ENCODE results near the gene OR4D11. TPM values are rescaled to one million over a fixed set of nuclear protein-coding genes. Genes with fewer than 3 reads are reported as not detected.
A peak's percentile ranks its signal among the peaks of the same experiment; 100 is the strongest.

OR4D11 gene
- total RNA-seq, 6 experiments from 2014 or later = not detected

GRCh38 chr11:59550842-59551658, 47.7 kb downstream of the OR4D11 start:
- intact Hi-C loops (cut with DNase I) = no loop called here
- Histone ChIP-seq H3K27ac (peak overlapping the region; percentile 4 to 65 (median 30)), H3K4me3 (peak overlapping the region; percentile 26 to 52 (median 51)), H3K4me1 (peaks cover 0 to 5% (median 0%) of the 10 kb centered on the region in 4 donors), H3K9me3 (no peaks in the 10 kb centered on the region), H3K36me3 (no peaks in the 10 kb centered on the region), H3K27me3 (no peaks in the 10 kb centered on the region)
- DNase-seq (peak; percentile 64 to 75 (median 70)), ATAC-seq (peak; percentile 75 to 78 (median 76))
- no peak for TF ChIP-seq POLR2A (IDR thresholded peaks at IDR 0.05)
- no peak for TF ChIP-seq CTCF (IDR thresholded peaks at IDR 0.05)
- 1% methylated on average over 34 of the region's 34 CpGs for WGBS (ENCODE audit: insufficient coverage, low coverage, low lambda C conversion rate, missing lambda C conversion rate)

- Histone ChIP-seq H3K9me3 (no peaks in the 10 kb centered on the region), H3K4me3 (peak overlapping the region; percentile 26 to 52 (median 51)), H3K27me3 (no peaks in the 10 kb centered on the region), H3K27ac (peak overlapping the region; percentile 4 to 65 (median 30)), H3K36me3 (no peaks in the 10 kb centered on the region), H3K4me1 (peaks cover 0 to 8% (median 0%) of the 10 kb centered on the region in 4 donors)
- intact Hi-C loops (cut with DNase I) = no loop called here
- WGBS (ENCODE audit: insufficient coverage, low coverage, low lambda C conversion rate, missing lambda C conversion rate) = 16% methylated on average over 25 of the region's 30 CpGs
- no peak for DNase-seq
- TF ChIP-seq CTCF (IDR thresholded peaks at IDR 0.05) = no peak
- TF ChIP-seq POLR2A (IDR thresholded peaks at IDR 0.05) = no peak
- ATAC-seq = peak in 2 of 4 donors; percentile 22 to 33
Measured at GRCh38 chr11:59551659-59552521, 48.5 kb downstream of the OR4D11 start.

GRCh38 chr11:59552844-59553243, 49.5 kb downstream of the OR4D11 start:
- Histone ChIP-seq H3K9me3 (no peaks in the 10 kb centered on the region), H3K27ac (no peak overlapping the region), H3K36me3 (no peaks in the 10 kb centered on the region), H3K4me3 (no peak overlapping the region), H3K27me3 (no peaks in the 10 kb centered on the region), H3K4me1 (peaks cover 0 to 8% (median 0%) of the 10 kb centered on the region in 4 donors)
- intact Hi-C loops (cut with DNase I) = no loop called here
- DNase-seq (no peak), ATAC-seq (no peak)
- 51% methylated on average over 2 of the region's 2 CpGs for WGBS (ENCODE audit: insufficient coverage, low coverage, low lambda C conversion rate, missing lambda C conversion rate)
- no peak for TF ChIP-seq POLR2A (IDR thresholded peaks at IDR 0.05)
- TF ChIP-seq CTCF (IDR thresholded peaks at IDR 0.05) = no peak

GRCh38 chr11:59553323-59553722, 49.9 kb downstream of the OR4D11 start:
- TF ChIP-seq POLR2A (IDR thresholded peaks at IDR 0.05) (no peak), CTCF (IDR thresholded peaks at IDR 0.05) (no peak)
- 97% methylated on average over 15 of the region's 21 CpGs for WGBS (ENCODE audit: insufficient coverage, low coverage, low lambda C conversion rate, missing lambda C conversion rate)
- Histone ChIP-seq H3K9me3 (no peaks in the 10 kb centered on the region), H3K4me3 (no peak overlapping the region), H3K4me1 (peaks cover 0 to 8% (median 0%) of the 10 kb centered on the region in 4 donors), H3K36me3 (no peaks in the 10 kb centered on the region), H3K27ac (no peak overlapping the region), H3K27me3 (no peaks in the 10 kb centered on the region)
- no peak for DNase-seq
- no peak for ATAC-seq
- intact Hi-C loops (cut with DNase I) = no loop called here

Other genes with a start within 250 kb of the OR4D11 start
- gene OR5AN1, start 144.7 kb upstream of the OR4D11 start, total RNA-seq = under 1 TPM in 2 of 6 experiments, not detected in 4; 0.02 to 0.07 TPM
- not detected for gene OR5A2, start 77.2 kb upstream of the OR4D11 start, total RNA-seq
- not detected for gene OR5A1, start 67.1 kb upstream of the OR4D11 start, total RNA-seq
- gene OR4D6, start 46.6 kb upstream of the OR4D11 start, total RNA-seq = not detected
- not detected for gene OR4D10, start 30.3 kb upstream of the OR4D11 start, total RNA-seq
- not detected for gene OR4D9, start 8.0 kb downstream of the OR4D11 start, total RNA-seq
- gene OSBP, start 112.2 kb downstream of the OR4D11 start, total RNA-seq = 10 to 100 TPM; 44.9 to 65.4 (median 52.4) TPM
- 10 to 100 TPM; 13.8 to 27.6 (median 21.1) TPM for gene PATL1, start 165.5 kb downstream of the OR4D11 start, total RNA-seq
- not detected for gene OR10V1, start 210.3 kb downstream of the OR4D11 start, total RNA-seq